Spinal cord (tissue), 10 donors: ENCODE results near the gene DAPK1. TPM values are rescaled to one million over a fixed set of nuclear protein-coding genes. Genes with fewer than 3 reads are reported as not detected.

Source experiments
- DNase-seq, 6 donors: peaks; one replicate each; pipeline versions ENCODE4 v3.0.0 to v3.0.0-alpha.2; 2013 to 2015; ENCODE audit warnings: low spot score in 6 of 6, low read depth in 4 of 6
- H3K27ac ChIP-seq: one replicate; pipeline ENCODE4 v1.5.1; 2013; ENCODE audit warnings: low read depth, low read length, control low read depth
- H3K27me3 ChIP-seq: one replicate; pipeline ENCODE4 v1.6.1; 2013; ENCODE audit warnings: low read length; ENCODE audit not compliant: control insufficient read depth, insufficient read depth
- H3K36me3 ChIP-seq: one replicate; pipeline ENCODE4 v1.6.1; 2013; ENCODE audit warnings: low read length; ENCODE audit not compliant: control insufficient read depth, insufficient read depth
- H3K4me1 ChIP-seq: one replicate; pipeline ENCODE4 v1.6.1; 2013; ENCODE audit warnings: low read length; ENCODE audit not compliant: control insufficient read depth, insufficient read depth
- H3K4me3 ChIP-seq: one replicate; pipeline ENCODE4 v1.5.1; 2013; ENCODE audit warnings: low read depth, low read length, control low read depth
- H3K9me3 ChIP-seq: one replicate; pipeline ENCODE4 v1.6.1; 2013; ENCODE audit warnings: low read length; ENCODE audit not compliant: control insufficient read depth, insufficient read depth
- WGBS: methylation state at CpG from one replicate; pipeline ENCODE4 v1.1.5; 2013; ENCODE audit warnings: missing lambda C conversion rate; ENCODE audit not compliant: insufficient coverage; 5-methylcytosine and 5-hydroxymethylcytosine counted together
- polyA plus RNA-seq, 2 donors: library from polyadenylated mRNA; unstranded; fragments of 120-200 nt; gene quantifications; one replicate each; pipeline ENCODE4 v1.2.1, GENCODE V29; 2013; ENCODE audit not compliant: insufficient read length in 2 of 2
- total RNA-seq, 2 donors: library from RNA; depleted of rRNA in 1 of 2; stranded (reverse); fragments of 120-200 nt in 1 of 2; fragments of >200 nt in 1 of 2; gene quantifications; one replicate each; pipeline versions ENCODE4 v1.2.3 to v1.2.4, GENCODE V29; 2013 to 2014
- donor health status: healthy.

Gene DAPK1
- total and polyA plus RNA-seq, 4 donors = 53.3 to 82.6 (median 77.9) TPM

DNA sequence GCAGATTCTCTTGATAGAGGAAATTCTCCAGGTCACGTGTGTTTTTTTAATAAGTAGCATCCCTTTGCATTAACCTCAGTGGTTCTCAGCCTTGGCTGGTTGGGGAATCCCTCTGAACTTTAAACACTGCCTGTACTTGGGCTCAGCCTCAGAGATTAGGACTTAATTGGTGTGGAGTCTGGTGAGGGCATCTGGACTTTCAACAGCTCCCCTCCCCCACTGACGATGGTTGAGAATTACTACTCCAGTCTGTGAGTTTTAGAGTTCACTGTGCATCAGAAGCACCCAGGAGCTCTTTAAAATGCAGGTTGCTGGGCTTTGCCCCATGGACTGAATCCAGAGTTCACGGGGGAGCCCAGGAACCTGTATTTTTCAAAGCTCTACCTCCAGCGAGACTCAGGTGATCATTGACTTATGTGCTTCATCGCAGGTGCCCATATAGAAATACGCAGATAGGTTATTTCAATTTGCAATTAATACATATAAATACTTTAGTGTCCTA lies 71.4 kb downstream of the DAPK1 start:
- Histone ChIP-seq H3K4me3 (no peak overlapping the region), H3K9me3 (no peaks in the 10 kb centered on the region), H3K27me3 (peaks cover 3% of the 10 kb centered on the region), H3K4me1 (peaks cover 29% of the 10 kb centered on the region), H3K27ac (peak overlapping the region; percentile 3), H3K36me3 (no peaks in the 10 kb centered on the region)
- no peak for DNase-seq
- WGBS = no CpG with 5 or more reads among the region's 6 CpGs

DNA sequence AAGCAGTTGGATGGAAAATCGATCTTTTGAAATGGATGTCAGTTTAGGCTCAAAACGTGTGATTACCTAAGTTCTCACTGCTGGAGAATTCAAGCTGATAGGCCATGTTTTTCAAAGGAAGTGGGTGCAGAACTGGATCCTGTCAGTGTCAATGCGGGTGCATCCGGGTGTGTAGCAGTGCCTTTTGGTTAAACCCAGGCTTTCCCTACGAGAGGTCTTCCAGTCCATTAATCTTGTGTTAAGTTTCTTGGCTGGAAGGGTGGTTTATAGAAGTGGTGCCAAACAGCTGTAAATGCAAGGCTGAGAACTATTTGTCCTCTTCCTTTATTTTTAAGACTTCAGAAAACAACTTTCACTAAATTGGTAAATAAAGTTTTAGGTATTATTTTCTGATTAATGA lies 71.9 kb downstream of the DAPK1 start:
- peak in 1 of 6 donors; percentile 66 for DNase-seq
- Histone ChIP-seq H3K27me3 (peaks cover 3% of the 10 kb centered on the region), H3K4me3 (no peak overlapping the region), H3K4me1 (peaks cover 29% of the 10 kb centered on the region), H3K9me3 (no peaks in the 10 kb centered on the region), H3K27ac (no peak overlapping the region), H3K36me3 (no peaks in the 10 kb centered on the region)
- 19% methylated on average over 3 of the region's 5 CpGs for WGBS

DNA sequence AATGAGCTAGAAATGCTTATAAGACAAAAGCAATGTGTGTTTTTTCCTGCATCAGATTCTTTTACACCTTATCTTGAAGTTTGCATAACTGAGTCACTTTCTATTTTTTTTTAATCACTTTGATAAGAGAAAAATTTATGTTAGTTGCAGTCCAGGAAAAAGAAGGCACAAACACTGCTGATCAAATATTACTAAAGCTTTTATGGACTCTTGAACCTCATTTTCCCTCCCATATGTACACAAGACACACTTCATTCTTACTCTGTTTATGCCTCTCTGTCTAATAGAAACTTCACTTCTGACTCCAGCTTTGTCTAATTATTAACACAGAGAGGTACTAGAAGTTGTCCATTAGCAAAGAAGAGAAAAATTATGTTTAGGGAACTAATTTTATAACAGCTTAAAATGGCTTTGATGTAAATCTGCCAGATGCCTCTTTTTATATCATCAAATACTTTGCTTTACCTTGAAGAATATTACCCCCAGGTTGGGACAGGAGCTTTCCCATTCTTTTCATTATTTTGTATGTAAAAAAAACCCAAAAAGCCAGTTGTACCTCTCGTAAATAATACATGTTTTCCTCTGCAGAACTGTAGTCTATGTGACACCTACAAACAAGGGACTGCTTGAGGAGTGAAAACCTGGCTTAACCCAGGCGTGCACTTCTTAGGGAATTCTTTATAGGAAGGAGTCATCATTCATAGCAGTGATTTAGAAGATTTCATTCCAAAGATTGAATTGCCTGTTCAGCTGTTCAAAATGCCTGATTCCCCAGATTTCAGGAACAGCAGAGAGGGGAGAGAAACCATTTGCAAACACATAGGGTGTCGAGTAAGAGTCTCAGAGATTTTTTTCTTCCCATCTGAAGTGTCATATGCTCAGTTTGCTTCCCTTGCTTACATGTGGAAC lies 72.6 kb downstream of the DAPK1 start:
- no CpG with 5 or more reads among the region's 3 CpGs for WGBS
- Histone ChIP-seq H3K4me1 (peaks cover 29% of the 10 kb centered on the region), H3K27me3 (peaks cover 3% of the 10 kb centered on the region), H3K4me3 (no peak overlapping the region), H3K36me3 (no peaks in the 10 kb centered on the region), H3K27ac (no peak overlapping the region), H3K9me3 (no peaks in the 10 kb centered on the region)
- no peak for DNase-seq

DNA sequence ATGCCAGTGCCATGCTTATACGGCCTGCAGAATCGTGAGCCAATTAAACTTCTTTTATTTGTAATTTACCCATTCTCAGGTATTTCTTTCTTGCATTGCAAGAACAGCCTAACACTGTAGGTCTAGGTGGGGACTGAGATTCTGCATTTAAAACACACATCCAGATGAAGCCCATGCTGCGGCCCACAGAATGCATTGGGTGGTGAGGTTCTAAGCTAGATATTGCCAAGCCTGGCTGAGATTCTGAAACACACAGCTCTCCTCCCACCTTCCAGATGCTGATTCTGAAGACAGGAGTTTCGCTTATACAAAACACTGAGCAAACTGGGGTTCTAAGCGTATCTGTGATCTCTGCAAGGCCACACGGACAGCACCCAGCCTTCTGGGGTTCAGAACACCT lies 75.1 kb downstream of the DAPK1 start:
- Histone ChIP-seq H3K9me3 (no peaks in the 10 kb centered on the region), H3K36me3 (no peaks in the 10 kb centered on the region), H3K27ac (no peak overlapping the region), H3K27me3 (peaks cover 3% of the 10 kb centered on the region), H3K4me3 (no peak overlapping the region), H3K4me1 (peaks cover 20% of the 10 kb centered on the region)
- WGBS = 83% methylated on average over 1 of the region's 6 CpGs
- DNase-seq = no peak

DNA sequence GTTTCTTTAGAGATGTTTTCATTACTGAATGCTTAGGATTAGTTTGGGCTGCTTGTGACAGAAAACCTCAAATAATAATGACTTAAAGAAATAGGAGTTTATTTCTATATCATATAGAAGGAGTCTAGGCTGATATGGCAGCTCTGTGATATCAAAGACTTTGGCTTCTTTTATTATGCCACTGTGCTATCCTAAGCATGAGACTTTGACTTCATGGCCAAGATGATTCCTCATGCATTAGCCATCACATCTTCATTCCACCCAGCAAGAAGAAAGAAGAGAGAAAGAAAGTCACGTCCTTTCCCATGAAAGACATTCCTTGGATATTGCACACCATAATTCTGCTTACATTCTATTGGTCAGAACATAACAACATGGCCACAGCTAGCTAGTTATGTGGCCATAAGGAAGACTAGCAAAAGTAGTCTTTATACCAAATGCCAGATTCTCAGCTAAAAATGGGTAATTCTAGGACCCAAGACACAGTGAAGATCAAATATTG lies 76.2 kb downstream of the DAPK1 start:
- Histone ChIP-seq H3K36me3 (no peaks in the 10 kb centered on the region), H3K27ac (no peak overlapping the region), H3K27me3 (peaks cover 3% of the 10 kb centered on the region), H3K4me1 (peaks cover 12% of the 10 kb centered on the region), H3K4me3 (no peak overlapping the region), H3K9me3 (no peaks in the 10 kb centered on the region)
- DNase-seq = no peak
- WGBS = no CpG with 5 or more reads among the region's 1 CpG

DNA sequence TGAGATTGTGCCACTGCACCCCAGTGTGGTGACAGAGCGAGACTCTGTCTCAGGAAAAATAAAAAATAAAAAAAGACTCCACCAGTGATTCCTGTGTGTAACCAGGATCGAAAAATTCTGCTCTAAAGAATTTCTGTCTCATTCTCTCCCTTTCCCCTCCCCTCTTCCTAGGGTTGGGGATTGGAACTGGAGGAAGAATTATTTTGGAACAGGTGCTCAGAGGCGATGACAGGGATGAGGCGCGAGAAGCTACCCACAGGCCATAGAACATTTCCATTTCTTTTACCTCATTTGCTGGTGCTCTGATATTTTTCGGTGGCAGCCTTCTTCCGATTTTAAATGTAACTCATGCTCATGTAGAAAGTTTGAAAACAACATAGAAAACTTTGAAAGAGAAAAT lies 80.1 kb downstream of the DAPK1 start:
- no peaks in the 10 kb centered on the region for H3K4me1 ChIP-seq
- no peak overlapping the region for H3K4me3 ChIP-seq
- H3K27ac ChIP-seq = no peak overlapping the region
- H3K27me3 ChIP-seq = no peaks in the 10 kb centered on the region
- H3K9me3 ChIP-seq = no peaks in the 10 kb centered on the region
- no peaks in the 10 kb centered on the region for H3K36me3 ChIP-seq
- DNase-seq = no peak
- no CpG with 5 or more reads among the region's 7 CpGs for WGBS

DNA sequence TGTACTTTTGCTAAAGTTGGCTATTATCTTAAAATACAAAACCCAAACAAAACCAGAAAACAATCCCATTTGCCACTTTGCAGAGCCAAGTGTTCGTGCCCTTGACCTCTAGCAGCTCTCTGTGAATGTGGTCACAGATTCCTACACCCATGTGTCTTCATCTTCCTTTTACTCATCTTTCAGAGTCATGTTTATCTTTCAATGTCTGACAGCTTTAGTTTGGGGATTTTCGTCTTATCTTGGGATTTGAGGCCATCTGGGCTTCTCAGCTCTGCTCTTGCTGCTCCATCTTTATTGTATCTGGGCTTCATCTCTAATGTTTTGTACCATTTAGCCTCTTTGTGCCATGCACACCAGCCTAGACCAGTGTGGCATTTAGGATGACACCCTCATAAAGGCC lies 81.0 kb downstream of the DAPK1 start:
- no peak overlapping the region for H3K27ac ChIP-seq
- 86% methylated on average over 1 of the region's 2 CpGs for WGBS
- no peak for DNase-seq
- H3K36me3 ChIP-seq = no peaks in the 10 kb centered on the region
- H3K4me1 ChIP-seq = no peaks in the 10 kb centered on the region
- no peaks in the 10 kb centered on the region for H3K27me3 ChIP-seq
- no peaks in the 10 kb centered on the region for H3K9me3 ChIP-seq
- H3K4me3 ChIP-seq = no peak overlapping the region

DNA sequence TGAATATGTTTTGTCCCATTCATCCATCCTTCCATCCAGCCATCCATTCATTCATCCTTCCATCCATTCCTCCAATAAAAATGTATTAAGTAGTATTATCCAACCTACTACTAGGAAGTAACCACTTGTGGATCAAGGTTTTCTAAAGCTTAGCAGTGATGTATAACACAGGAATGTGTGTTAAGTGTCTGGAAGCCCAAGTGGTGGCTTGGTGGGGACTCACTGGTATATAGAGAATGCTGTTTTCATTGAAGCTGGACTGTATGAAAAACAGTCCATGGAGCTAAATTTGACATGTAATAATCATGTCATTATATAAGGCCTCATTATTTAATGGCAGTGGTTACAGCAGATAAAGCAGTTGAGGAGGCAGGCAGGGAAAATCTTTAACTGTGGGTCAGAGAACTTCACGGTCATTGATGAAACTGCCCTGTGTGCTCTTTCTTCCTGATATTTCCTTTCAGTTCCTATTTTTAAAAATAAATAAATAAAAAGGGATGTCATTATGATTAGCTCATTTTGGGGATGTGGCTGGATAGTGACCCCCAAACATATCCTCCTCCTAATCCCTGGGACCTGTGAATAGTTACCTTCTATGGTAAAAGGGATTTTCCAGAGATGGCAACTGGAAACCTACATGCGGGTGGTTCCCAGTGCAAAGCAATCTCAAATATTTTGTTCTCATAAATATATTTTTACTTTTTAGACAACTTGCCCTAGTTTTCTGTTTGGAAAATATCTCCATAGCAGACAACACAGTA lies 82.3 kb downstream of the DAPK1 start:
- H3K27ac ChIP-seq = no peak overlapping the region
- no peaks in the 10 kb centered on the region for H3K36me3 ChIP-seq
- DNase-seq = no peak
- no peak overlapping the region for H3K4me3 ChIP-seq
- no CpG with 5 or more reads among the region's 2 CpGs for WGBS
- H3K4me1 ChIP-seq = no peaks in the 10 kb centered on the region
- H3K27me3 ChIP-seq = no peaks in the 10 kb centered on the region
- H3K9me3 ChIP-seq = no peaks in the 10 kb centered on the region

DNA sequence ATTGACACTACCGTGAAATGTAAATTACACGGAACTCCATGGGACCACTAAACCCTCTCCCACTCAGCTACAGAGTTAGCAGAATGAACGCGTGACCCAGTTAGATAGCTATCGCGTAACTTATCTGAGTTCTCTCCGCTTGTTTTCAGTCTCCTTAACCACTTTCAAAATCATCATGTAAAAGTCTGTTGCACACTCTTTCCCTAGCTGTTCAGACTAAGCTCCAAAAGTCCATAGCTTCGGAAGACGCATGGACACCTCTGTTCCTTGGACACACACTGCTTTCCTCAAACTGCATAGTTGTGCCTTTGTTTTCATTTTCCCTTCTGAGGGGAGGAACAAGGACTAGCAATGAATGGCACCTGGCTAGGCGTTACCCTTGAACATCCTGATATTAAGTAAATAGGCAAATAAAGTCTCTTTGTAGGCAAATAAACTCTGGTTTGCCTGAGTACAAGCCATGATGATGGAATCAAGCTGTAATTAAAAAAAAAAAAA lies 83.3 kb downstream of the DAPK1 start:
- Histone ChIP-seq H3K9me3 (no peaks in the 10 kb centered on the region), H3K4me3 (no peak overlapping the region), H3K4me1 (no peaks in the 10 kb centered on the region), H3K27me3 (no peaks in the 10 kb centered on the region), H3K27ac (no peak overlapping the region), H3K36me3 (no peaks in the 10 kb centered on the region)
- WGBS = 70% methylated on average over 6 of the region's 10 CpGs
- no peak for DNase-seq
